ENCODE results near the gene OR6B1. TPM values are rescaled to one million over a fixed set of nuclear protein-coding genes. Genes with fewer than 3 reads are reported as not detected.
"Not testable (repeated sequence)": the region's sequence is repeated elsewhere in the genome, so short reads cannot be mapped to it uniquely, and the experiment has no call there.

The OR6B1 gene
- polyA plus RNA-seq, 3 donors, result not detected

- no peak for DNase-seq (ENCODE audit: low read depth in 3 of 3, low spot score in 2 of 3)
Observed at GRCh38 chr7:144004703-144005102, 4.6 kb downstream of the OR6B1 start.

DNA sequence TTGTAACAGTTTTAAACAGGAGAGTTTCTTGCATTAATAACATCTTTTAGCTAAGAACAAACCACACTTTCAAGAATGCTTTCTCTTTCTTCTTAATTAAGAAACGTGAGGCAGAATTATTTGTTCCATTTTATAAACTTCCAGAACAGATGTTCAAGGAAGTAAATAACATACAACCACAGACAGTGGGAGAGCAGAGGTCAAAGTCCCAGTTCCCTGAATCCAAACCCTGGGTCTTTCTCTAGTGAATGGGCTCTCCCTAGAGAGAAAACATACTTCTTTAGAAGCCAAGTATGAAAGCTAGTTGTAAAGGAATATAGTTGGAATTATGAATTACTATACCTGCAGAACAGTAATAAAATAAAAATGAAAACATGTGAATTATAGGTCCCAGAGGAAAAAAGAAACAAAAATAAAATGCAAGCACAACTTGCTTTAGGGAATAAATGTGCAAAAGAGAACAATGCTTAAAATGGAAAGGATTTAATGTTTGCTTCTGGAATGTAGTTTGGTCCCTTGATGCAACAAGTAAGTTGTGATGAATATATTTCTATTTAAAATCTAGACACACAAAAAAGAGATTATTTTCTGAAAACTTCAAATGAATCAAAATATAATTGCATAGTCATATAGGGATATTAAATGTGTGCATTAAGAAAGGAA lies 6.0 kb downstream of the OR6B1 start:
- DNase-seq (ENCODE audit: low read depth in 3 of 3, low spot score in 2 of 3), result no peak

DNA sequence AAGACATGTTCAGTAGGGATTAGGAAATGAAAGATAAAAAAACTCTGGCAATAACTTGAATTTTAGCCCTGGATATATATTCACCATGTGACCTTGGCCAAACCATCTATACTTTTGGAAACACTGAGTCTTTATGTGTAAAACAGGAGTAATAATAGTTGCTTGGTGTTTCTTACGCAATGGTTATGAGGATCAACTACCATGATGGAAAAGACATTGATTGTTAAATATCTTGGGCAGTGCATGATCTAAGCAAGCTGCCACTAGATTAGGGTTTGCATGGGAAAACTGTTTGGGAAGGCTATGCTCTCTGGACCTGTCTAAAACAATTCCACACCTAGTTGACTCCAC lies 6.5 kb downstream of the OR6B1 start:
- no peak for DNase-seq (ENCODE audit: low read depth in 3 of 3, low spot score in 2 of 3)

DNA sequence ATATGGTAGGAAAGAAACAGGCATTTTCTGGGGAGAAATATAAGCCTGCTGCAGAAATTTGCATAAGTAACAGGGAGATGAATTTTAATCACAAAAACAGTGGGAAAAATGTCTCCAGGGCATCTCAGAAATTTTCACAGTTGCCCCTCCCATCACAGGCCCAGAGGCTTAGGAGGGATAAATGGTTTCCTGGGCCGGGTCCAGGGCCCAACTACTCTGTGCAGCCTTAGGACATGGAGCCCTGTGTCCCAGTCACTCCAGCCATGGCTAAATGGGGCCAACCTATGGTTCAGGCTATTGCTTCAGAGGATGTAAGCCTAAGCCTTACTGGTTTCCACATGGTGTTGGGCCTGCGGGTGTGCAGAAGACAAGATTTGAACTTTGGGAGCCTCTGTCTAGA lies 9.2 kb downstream of the OR6B1 start:
- no peak for DNase-seq (ENCODE audit: low read depth in 3 of 3, low spot score in 2 of 3)

DNA sequence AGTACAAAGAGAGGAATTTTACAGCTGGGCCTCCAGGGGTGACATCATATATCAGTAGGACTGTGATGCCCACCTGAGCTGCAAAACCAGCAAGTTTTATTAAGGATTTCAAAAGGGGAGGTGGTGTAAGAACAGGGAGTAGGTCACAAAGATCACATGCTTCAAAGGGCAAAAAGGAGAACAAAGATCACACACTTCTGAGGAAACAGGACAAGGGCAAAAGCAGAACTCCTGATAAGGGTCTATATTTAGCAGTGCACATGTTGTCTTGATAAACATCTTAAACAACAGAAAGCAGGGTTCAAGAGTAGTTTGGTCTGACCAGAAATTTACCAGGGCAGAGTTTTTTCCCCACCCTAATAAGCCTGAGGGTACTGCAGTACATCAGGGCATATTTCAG lies 9.9 kb downstream of the OR6B1 start:
- DNase-seq (ENCODE audit: low read depth in 3 of 3, low spot score in 2 of 3), result not testable (repeated sequence)

- not testable (repeated sequence) for DNase-seq (ENCODE audit: low read depth in 3 of 3, low spot score in 2 of 3)
Observed at GRCh38 chr7:144010821-144011220, 10.7 kb downstream of the OR6B1 start.

- DNase-seq (ENCODE audit: low read depth in 3 of 3, low spot score in 2 of 3), result no peak
Observed at GRCh38 chr7:144011458-144012230, 11.5 kb downstream of the OR6B1 start.

DNA sequence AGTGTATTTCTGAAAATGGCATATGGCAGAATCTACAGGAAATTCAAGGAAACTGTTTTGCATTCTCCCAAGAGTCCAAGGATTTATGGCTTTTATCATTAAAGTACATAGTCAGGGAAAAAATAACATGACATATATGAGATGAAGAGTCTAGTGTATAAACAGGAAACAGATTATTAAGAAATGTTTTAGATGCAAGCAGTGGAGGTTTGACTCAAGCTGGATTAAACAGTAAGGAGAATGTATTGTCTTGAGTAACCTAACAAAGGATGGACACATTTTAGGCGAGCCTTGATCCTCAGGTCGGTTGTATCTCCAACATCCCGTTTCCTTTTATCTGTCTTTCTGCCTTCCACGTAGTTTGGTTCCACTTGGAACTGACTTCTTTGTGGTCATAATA lies 17.9 kb downstream of the OR6B1 start:
- DNase-seq (ENCODE audit: low read depth in 3 of 3, low spot score in 2 of 3), result no peak

GRCh38 chr7:144019457-144019856 lies 19.3 kb downstream of the OR6B1 start:
- DNase-seq (ENCODE audit: low read depth in 3 of 3, low spot score in 2 of 3), result no peak

GRCh38 chr7:144020340-144020739 lies 20.2 kb downstream of the OR6B1 start:
- no peak for DNase-seq (ENCODE audit: low read depth in 3 of 3, low spot score in 2 of 3)

DNA sequence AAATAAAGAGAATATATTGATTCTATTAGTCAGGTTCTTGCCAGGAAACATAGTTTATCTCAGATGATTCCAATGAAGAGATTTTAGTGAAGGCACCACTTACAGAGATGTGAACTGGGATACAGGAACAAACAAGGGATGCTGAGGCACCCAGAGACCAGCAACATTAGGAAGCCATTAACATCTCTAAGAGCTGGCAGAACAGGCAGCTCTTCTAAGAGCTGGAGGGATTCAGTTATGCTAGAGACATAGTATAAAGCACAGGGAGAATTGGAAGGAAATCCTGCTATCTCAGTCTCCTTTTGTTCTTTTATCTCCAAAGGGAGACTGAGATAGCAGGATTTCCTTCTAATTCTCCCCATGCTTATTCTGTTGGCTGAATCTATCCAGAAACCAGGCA lies 22.0 kb downstream of the OR6B1 start:
- no peak for DNase-seq (ENCODE audit: low read depth in 3 of 3, low spot score in 2 of 3)

DNA sequence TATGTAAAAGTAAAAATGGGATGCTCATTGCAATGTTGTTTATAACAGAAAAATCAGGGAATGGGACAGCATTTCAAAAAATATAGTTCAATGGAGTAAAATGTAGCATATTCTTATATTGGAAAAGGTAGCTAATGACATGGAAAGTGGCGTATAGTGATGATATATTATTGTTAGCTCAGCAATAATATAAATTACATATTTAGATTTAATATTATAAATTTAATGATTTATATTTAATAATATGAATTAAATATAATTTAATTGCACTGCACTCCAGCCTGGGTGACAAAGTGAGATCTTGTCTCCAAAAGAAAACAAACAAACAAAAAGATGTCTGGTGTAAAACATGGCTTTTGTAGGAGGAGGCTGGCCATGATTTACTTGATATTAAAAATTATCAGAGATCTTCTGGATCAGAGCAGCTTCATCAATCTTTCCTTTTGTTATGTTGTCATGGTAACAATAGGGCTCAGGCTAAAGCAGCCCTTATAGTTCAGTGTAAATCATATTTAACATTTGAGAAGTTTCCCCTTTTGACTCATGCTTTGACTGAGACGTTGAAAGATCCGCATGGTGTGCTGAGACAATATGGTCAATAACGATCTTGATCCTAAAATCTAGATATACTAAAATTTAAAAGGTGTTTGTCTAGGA lies 23.2 kb downstream of the OR6B1 start:
- no peak for DNase-seq (ENCODE audit: low read depth in 3 of 3, low spot score in 2 of 3)

DNA sequence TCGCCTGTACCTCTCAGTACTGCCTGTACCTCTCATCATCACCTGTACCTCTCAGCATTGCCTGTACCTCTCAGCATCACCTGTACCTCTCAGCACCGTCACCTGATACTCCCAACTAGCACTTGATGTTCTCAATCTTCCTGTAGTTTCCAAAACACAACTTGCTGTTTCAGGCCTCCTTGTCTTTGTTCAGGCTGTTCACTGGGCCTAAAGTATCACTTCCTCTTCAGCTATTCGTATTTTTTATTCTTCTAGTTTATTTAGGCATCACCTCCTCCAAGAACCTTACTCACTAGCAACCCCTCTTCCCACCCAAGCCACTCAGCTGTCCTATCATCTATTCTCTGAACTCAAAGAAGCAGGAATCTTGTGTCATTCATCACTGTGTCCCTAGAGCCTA lies 24.1 kb downstream of the OR6B1 start:
- no peak for DNase-seq (ENCODE audit: low read depth in 3 of 3, low spot score in 2 of 3)

GRCh38 chr7:144026203-144026883 lies 26.2 kb downstream of the OR6B1 start:
- DNase-seq (ENCODE audit: low read depth in 3 of 3, low spot score in 2 of 3), result no peak

- DNase-seq (ENCODE audit: low read depth in 3 of 3, low spot score in 2 of 3), result peak in 1 of 3 donors; percentile 4
Observed at GRCh38 chr7:144027070-144027469, 26.9 kb downstream of the OR6B1 start.

DNA sequence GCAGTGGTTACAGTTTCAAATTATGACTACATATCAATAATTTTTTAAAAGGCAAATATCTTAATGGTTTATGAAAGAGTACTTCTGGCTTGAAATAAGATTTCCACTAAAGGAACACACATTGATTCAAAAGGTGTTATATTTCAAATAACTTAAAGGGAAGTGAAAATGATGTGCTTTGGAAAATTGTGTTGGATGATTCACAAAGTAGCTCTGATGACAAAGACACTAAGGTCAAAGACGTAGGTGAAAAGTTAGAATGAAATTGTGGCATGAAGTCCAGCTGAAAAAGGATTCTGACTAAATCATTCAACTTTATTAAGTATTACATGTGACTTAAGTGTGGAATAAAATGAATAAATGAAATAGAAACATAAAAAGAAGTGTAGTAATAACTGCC lies 27.9 kb downstream of the OR6B1 start:
- no peak for DNase-seq (ENCODE audit: low read depth in 3 of 3, low spot score in 2 of 3)

DNA sequence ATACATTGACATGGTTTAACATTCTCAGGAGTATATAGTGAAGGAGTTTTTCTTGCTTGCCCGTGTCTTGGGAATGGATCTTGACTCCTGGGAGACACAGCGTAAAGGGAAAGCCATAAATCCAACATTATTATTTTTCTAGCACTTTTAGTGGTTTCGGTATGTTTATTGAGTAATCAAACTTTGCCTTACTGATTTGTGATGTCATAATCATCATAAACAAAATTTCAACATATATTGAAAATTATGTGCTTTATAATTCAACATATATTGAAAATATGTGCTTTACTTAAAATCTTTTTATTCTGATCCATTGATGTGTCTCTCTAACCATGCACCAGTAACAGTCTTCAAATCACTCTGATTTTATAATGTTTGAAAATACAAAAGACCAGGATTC lies 28.4 kb downstream of the OR6B1 start:
- no peak for DNase-seq (ENCODE audit: low read depth in 3 of 3, low spot score in 2 of 3)

GRCh38 chr7:144032516-144032915 lies 32.4 kb downstream of the OR6B1 start:
- no peak for DNase-seq (ENCODE audit: low read depth in 3 of 3, low spot score in 2 of 3)

DNA sequence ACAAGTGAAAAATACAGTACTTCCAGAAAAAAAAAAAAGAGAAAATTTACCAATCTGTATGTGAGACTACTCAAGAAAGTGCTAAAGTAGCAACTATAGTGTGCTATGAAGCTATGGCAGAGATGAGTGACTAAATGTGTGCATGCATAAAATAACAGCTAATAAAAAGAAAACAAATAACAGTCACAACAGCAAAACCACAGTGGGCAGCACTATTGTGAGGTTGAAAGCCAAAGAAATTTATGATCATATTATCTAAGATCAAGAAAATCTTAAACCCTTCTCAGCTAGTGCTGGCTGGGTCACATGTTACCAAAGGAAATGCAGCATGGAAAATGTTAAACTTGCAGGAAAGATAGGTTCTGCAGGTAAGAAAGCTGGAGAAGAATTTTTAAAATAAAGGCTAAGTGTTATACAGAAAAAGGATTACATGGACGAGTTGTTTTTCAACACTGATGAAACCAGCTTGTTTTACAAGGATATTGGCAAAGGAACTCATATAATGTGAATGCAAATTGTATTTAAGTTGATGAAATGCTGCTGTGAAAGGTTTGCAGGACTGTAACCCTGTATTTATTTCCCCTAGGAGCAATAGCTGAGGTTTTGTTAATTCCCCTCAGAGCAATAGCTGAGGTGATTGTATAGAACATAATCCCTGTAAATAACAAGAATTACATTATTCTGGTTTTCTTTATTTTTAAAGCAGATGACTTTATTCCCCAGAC lies 33.0 kb downstream of the OR6B1 start:
- no peak for DNase-seq (ENCODE audit: low read depth in 3 of 3, low spot score in 2 of 3)

DNA sequence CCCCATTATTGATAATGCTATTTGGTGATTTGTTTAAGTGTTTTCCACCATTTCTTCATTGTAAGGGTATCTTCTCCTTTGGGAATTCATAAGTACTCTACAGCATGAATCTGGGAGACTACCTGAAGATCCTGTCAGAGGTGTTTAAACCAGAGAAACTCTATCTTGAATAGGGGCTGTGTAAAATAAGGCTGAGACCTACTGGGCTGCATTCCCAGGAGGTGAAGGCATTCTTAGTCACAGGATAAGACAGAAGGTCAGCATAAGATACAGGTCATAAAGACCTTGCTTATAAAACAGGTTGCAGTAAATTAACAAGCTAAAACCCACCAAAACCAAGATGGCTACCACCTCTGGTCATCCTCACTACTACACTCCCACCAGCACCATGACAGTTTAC lies 35.3 kb downstream of the OR6B1 start:
- DNase-seq (ENCODE audit: low read depth in 3 of 3, low spot score in 2 of 3), result no peak
